Measurements from ENCODE around the gene BCAP31. TPM values are rescaled to one million over a fixed set of nuclear protein-coding genes. Genes with fewer than 3 reads are reported as not detected.

Gene BCAP31
- total RNA-seq, 1 donor = 127 TPM

DNA sequence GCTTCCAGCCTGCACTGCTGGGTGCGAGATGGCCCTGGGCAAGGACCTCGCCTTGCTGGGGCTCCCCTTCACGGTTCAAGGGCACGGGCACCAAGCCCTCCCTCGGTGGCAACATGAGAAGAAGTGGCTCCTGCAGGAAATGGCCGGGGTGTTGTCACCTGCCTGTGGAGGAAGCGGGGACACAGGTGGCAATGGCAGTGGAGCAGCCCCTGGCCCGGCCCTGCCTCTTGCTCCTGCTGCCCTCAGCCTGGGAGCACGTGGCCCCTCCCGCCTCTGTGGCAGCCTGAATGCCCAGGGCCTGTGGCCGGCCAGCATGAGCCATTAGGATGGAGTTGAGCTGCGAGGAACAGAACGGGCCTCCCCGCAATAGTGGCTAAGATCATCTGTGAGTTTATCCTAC lies 17.3 kb upstream of the BCAP31 start:
- TF ChIP-seq CTCF (IDR thresholded peaks at IDR 0.05; ENCODE audit: insufficient read depth, low read depth, low read length) = no peak
- H3K4me3 ChIP-seq (ENCODE audit: low read depth, low read length) = no peak overlapping the region
- no peak for DNase-seq (ENCODE audit: low read depth)

- no peak for TF ChIP-seq CTCF (IDR thresholded peaks at IDR 0.05; ENCODE audit: insufficient read depth, low read depth, low read length)
- H3K4me3 ChIP-seq (ENCODE audit: low read depth, low read length) = no peak overlapping the region
- no peak for DNase-seq (ENCODE audit: low read depth)
Measured at GRCh38 chrX:153740631-153741222, 16.5 kb upstream of the BCAP31 start.

- DNase-seq (ENCODE audit: low read depth) = no peak
- TF ChIP-seq CTCF (IDR thresholded peaks at IDR 0.05; ENCODE audit: insufficient read depth, low read depth, low read length) = no peak
Measured at GRCh38 chrX:153739754-153740486, 15.7 kb upstream of the BCAP31 start.

GRCh38 chrX:153738056-153738605 lies 13.9 kb upstream of the BCAP31 start:
- no peak for DNase-seq (ENCODE audit: low read depth)
- TF ChIP-seq CTCF (IDR thresholded peaks at IDR 0.05; ENCODE audit: insufficient read depth, low read depth, low read length) = no peak
- no peak overlapping the region for H3K4me3 ChIP-seq (ENCODE audit: low read depth, low read length)

More at GRCh38 chrX:153739754-153740486, 15.7 kb upstream of the BCAP31 start:
- H3K4me3 ChIP-seq (ENCODE audit: low read depth, low read length) = no peak overlapping the region

- TF ChIP-seq CTCF (IDR thresholded peaks at IDR 0.05; ENCODE audit: insufficient read depth, low read depth, low read length) = no peak
- no peak overlapping the region for H3K4me3 ChIP-seq (ENCODE audit: low read depth, low read length)
- no peak for DNase-seq (ENCODE audit: low read depth)
Measured at GRCh38 chrX:153736871-153737441, 12.8 kb upstream of the BCAP31 start.

GRCh38 chrX:153736071-153736820 lies 12.1 kb upstream of the BCAP31 start:
- no peak for DNase-seq (ENCODE audit: low read depth)
- no peak for TF ChIP-seq CTCF (IDR thresholded peaks at IDR 0.05; ENCODE audit: insufficient read depth, low read depth, low read length)
- no peak overlapping the region for H3K4me3 ChIP-seq (ENCODE audit: low read depth, low read length)

All from fibroblast of villous mesenchyme (primary cell).